SW480 (cell line): ENCODE results near the gene SELENON.
A peak's percentile ranks its signal among the peaks of the same experiment; 100 is the strongest.

Experiments
- DNase-seq: peaks from one replicate; pipeline ENCODE4 v3.0.0-alpha.2; 2016; ENCODE audit warnings: low spot score

Gene SELENON

GRCh38 chr1:25799935-25800702, at the start of gene SELENON:
TSS of gene SELENON (plus strand) at chr1:25800193. CDS start at chr1:25800231, 38 bp downstream.
- peak; percentile 33 for DNase-seq

GRCh38 chr1:25750923-25751605, 48.9 kb upstream of the SELENON start:
- no peak for DNase-seq

GRCh38 chr1:25754470-25755181, 45.4 kb upstream of the SELENON start:
- no peak for DNase-seq

- no peak for DNase-seq
These were observed 44.4 kb upstream of the SELENON start for GRCh38 chr1:25755475-25756125.

- no peak for DNase-seq
These were observed 43.8 kb upstream of the SELENON start for GRCh38 chr1:25756215-25756614.

GRCh38 chr1:25757151-25757845, 42.7 kb upstream of the SELENON start:
- no peak for DNase-seq

GRCh38 chr1:25757846-25758185, 42.2 kb upstream of the SELENON start:
- no peak for DNase-seq

GRCh38 chr1:25758466-25759070, 41.4 kb upstream of the SELENON start:
- no peak for DNase-seq

GRCh38 chr1:25760122-25760719, 39.8 kb upstream of the SELENON start:
- no peak for DNase-seq

GRCh38 chr1:25760871-25761270, 39.1 kb upstream of the SELENON start:
- no peak for DNase-seq

- no peak for DNase-seq
These were observed 36.5 kb upstream of the SELENON start for GRCh38 chr1:25763493-25763892.

- no peak for DNase-seq
These were observed 34.7 kb upstream of the SELENON start for GRCh38 chr1:25765136-25765922.

GRCh38 chr1:25765923-25766589, 33.9 kb upstream of the SELENON start:
- DNase-seq = no peak

GRCh38 chr1:25766721-25767436, 33.1 kb upstream of the SELENON start:
- DNase-seq = no peak

- DNase-seq = no peak
These were observed 32.6 kb upstream of the SELENON start for GRCh38 chr1:25767437-25767770.

GRCh38 chr1:25768999-25769398, 31.0 kb upstream of the SELENON start:
- no peak for DNase-seq

GRCh38 chr1:25769625-25770383, 30.2 kb upstream of the SELENON start:
- DNase-seq = no peak

- DNase-seq = no peak
These were observed 29.3 kb upstream of the SELENON start for GRCh38 chr1:25770541-25771220.
